Measurements from ENCODE around the gene NSMCE1.

- TF ChIP-seq CTCF (IDR thresholded peaks at IDR 0.05) (no peak), EZH2 (IDR thresholded peaks at IDR 0.05; ENCODE audit: borderline replicate concordance, insufficient read depth, low read depth, low read length, poor library complexity, severe bottlenecking) (no peak)
Measured at GRCh38 chr16:27316038-27316680, 47.6 kb upstream of the NSMCE1 start.

Data from B cell (primary cell).